H7 (cell line): ENCODE data around the gene DGKB. TPM values are rescaled to one million over a fixed set of nuclear protein-coding genes. Genes with fewer than 3 reads are reported as not detected.

Experiments used
- DNase-seq: peaks from one replicate; pipeline ENCODE4 v3.0.0; 2012
- H3K27me3 ChIP-seq: 2 replicates; pipeline ENCODE4 v1.6.0; 2011; ENCODE audit warnings: mild to moderate bottlenecking, low read length; ENCODE audit not compliant: control insufficient read depth, insufficient read depth
- H3K36me3 ChIP-seq: replicated peaks from 2 replicates; pipeline ENCODE4 v1.5.1; 2011; ENCODE audit warnings: low read length; ENCODE audit not compliant: control insufficient read depth, insufficient read depth
- H3K4me3 ChIP-seq: 2 replicates; pipeline ENCODE4 v1.5.1; 2011; ENCODE audit warnings: low read depth, mild to moderate bottlenecking, control low read depth, low read length, moderate library complexity; ENCODE audit not compliant: insufficient read depth
- total RNA-seq: library from RNA; depleted of rRNA; stranded (reverse); fragments of >200 nt; shearing (Covaris generic); gene quantifications from 2 replicates; pipeline ENCODE4 v1.2.3, GENCODE V29; 2014

DGKB gene
- total RNA-seq, 1 experiment from 2014 or later: 0.52 TPM

GRCh38 chr7:14199336-14199735, 703.2 kb downstream of the DGKB start:
- no peak for DNase-seq
- no peak overlapping the region for H3K4me3 ChIP-seq
- H3K27me3 ChIP-seq: no peaks in the 10 kb centered on the region
- H3K36me3 ChIP-seq: no peaks in the 10 kb centered on the region

- DNase-seq: no peak
- H3K27me3 ChIP-seq: no peaks in the 10 kb centered on the region
- H3K36me3 ChIP-seq: no peaks in the 10 kb centered on the region
- H3K4me3 ChIP-seq: no peak overlapping the region
Measured at GRCh38 chr7:14197280-14197679, 705.3 kb downstream of the DGKB start.

GRCh38 chr7:14196555-14196954, 706.0 kb downstream of the DGKB start:
- H3K27me3 ChIP-seq: no peaks in the 10 kb centered on the region
- DNase-seq: no peak
- H3K36me3 ChIP-seq: no peaks in the 10 kb centered on the region
- H3K4me3 ChIP-seq: no peak overlapping the region

- Histone ChIP-seq H3K36me3 (no peaks in the 10 kb centered on the region), H3K4me3 (no peak overlapping the region), H3K27me3 (no peaks in the 10 kb centered on the region)
- no peak for DNase-seq
Measured at GRCh38 chr7:14195871-14196270, 706.7 kb downstream of the DGKB start.

- H3K4me3 ChIP-seq: no peak overlapping the region
- DNase-seq: no peak
- H3K36me3 ChIP-seq: no peaks in the 10 kb centered on the region
- no peaks in the 10 kb centered on the region for H3K27me3 ChIP-seq
Measured at GRCh38 chr7:14195079-14195478, 707.5 kb downstream of the DGKB start.

- DNase-seq: no peak
- no peak overlapping the region for H3K4me3 ChIP-seq
- H3K36me3 ChIP-seq: no peaks in the 10 kb centered on the region
- no peaks in the 10 kb centered on the region for H3K27me3 ChIP-seq
Measured at GRCh38 chr7:14191686-14192098, 710.9 kb downstream of the DGKB start.

- H3K27me3 ChIP-seq: no peaks in the 10 kb centered on the region
- H3K4me3 ChIP-seq: no peak overlapping the region
- no peak for DNase-seq
- no peaks in the 10 kb centered on the region for H3K36me3 ChIP-seq
Measured at GRCh38 chr7:14184292-14184864, 718.2 kb downstream of the DGKB start.

- H3K36me3 ChIP-seq: no peaks in the 10 kb centered on the region
- DNase-seq: no peak
- H3K27me3 ChIP-seq: no peaks in the 10 kb centered on the region
- no peak overlapping the region for H3K4me3 ChIP-seq
Measured at GRCh38 chr7:14179781-14180180, 722.8 kb downstream of the DGKB start.

- Histone ChIP-seq H3K36me3 (no peaks in the 10 kb centered on the region), H3K4me3 (no peak overlapping the region), H3K27me3 (no peaks in the 10 kb centered on the region)
- no peak for DNase-seq
Measured at GRCh38 chr7:14177876-14178275, 724.7 kb downstream of the DGKB start.

- Histone ChIP-seq H3K27me3 (no peaks in the 10 kb centered on the region), H3K36me3 (no peaks in the 10 kb centered on the region)
- DNase-seq: no peak
Measured at GRCh38 chr7:14170872-14171271, 731.7 kb downstream of the DGKB start.

GRCh38 chr7:14158111-14158510, 744.4 kb downstream of the DGKB start:
- Histone ChIP-seq H3K4me3 (no peak overlapping the region), H3K27me3 (no peaks in the 10 kb centered on the region), H3K36me3 (no peaks in the 10 kb centered on the region)
- DNase-seq: no peak

More at GRCh38 chr7:14170872-14171271, 731.7 kb downstream of the DGKB start:
- no peak overlapping the region for H3K4me3 ChIP-seq

GRCh38 chr7:14156436-14156835, 746.1 kb downstream of the DGKB start:
- DNase-seq: no peak

GRCh38 chr7:14148974-14149373, 753.6 kb downstream of the DGKB start:
- Histone ChIP-seq H3K4me3 (no peak overlapping the region), H3K36me3 (no peaks in the 10 kb centered on the region), H3K27me3 (no peaks in the 10 kb centered on the region)
- no peak for DNase-seq

More at GRCh38 chr7:14156436-14156835, 746.1 kb downstream of the DGKB start:
- Histone ChIP-seq H3K36me3 (no peaks in the 10 kb centered on the region), H3K27me3 (no peaks in the 10 kb centered on the region), H3K4me3 (no peak overlapping the region)

- no peaks in the 10 kb centered on the region for H3K27me3 ChIP-seq
- H3K36me3 ChIP-seq: no peaks in the 10 kb centered on the region
- no peak overlapping the region for H3K4me3 ChIP-seq
- no peak for DNase-seq
Measured at GRCh38 chr7:14147532-14147931, 755.0 kb downstream of the DGKB start.

GRCh38 chr7:14144538-14144937, 758.0 kb downstream of the DGKB start:
- DNase-seq: no peak
- Histone ChIP-seq H3K4me3 (no peak overlapping the region), H3K36me3 (no peaks in the 10 kb centered on the region), H3K27me3 (no peaks in the 10 kb centered on the region)

- Histone ChIP-seq H3K4me3 (no peak overlapping the region), H3K36me3 (no peaks in the 10 kb centered on the region), H3K27me3 (no peaks in the 10 kb centered on the region)
- no peak for DNase-seq
Measured at GRCh38 chr7:14144109-14144508, 758.4 kb downstream of the DGKB start.
